HG02588 (cell line): ENCODE measurements around the gene HSD17B11.
"Not testable (repeated sequence)": the region's sequence is repeated elsewhere in the genome, so short reads cannot be mapped to it uniquely, and the experiment has no call there.

Experiments
- ATAC-seq: cut with Tn5 transposase; IDR thresholded peaks from one replicate; pipeline ENCODE4 v1.9.1; 2021; ENCODE audit warnings: mild to moderate bottlenecking, moderate library complexity; ENCODE audit not compliant: unreplicated experiment

The HSD17B11 gene

GRCh38 chr4:87310691-87311335 is 80.2 kb downstream of the HSD17B11 start:
- ATAC-seq = no peak

DNA sequence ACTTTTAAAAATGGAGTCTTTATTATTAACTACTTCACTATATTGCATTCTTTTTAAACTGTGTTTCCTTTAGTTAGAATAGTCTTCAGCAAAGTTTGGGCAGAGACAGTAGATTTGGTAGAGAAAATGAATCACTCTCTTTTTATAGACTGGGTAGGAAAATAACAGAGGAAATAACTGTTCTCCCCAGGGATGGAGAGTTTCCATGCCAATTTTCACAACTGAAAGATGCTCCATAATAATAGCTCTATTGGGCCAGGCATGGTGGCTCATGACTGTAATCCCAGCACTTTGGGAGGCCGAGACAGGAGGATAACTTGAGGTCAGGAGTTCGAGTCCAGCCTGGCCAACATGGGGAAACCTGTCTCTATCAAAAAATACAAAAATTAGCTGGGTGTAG is 81.4 kb downstream of the HSD17B11 start:
- ATAC-seq = no peak

DNA sequence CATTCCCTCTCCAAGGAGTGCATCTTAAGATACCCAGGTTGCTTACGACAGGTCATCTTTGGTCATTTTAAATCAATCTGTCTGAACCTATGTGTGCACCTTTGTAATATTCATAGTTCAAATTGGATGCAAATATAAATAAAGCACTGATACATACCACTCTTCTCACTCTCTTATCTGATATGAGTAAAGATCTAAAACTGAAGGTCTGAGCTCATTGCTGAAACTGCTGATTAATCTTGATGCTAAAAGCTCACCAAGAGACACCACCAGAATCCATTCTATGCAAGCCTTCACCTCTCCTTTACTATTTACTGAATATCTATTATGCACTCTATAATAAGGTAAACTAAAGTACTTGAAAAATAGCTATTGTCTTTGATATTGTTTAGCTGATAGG is 84.9 kb downstream of the HSD17B11 start:
- ATAC-seq = no peak

- ATAC-seq = no peak
These were observed 85.4 kb downstream of the HSD17B11 start for GRCh38 chr4:87305562-87305961.

DNA sequence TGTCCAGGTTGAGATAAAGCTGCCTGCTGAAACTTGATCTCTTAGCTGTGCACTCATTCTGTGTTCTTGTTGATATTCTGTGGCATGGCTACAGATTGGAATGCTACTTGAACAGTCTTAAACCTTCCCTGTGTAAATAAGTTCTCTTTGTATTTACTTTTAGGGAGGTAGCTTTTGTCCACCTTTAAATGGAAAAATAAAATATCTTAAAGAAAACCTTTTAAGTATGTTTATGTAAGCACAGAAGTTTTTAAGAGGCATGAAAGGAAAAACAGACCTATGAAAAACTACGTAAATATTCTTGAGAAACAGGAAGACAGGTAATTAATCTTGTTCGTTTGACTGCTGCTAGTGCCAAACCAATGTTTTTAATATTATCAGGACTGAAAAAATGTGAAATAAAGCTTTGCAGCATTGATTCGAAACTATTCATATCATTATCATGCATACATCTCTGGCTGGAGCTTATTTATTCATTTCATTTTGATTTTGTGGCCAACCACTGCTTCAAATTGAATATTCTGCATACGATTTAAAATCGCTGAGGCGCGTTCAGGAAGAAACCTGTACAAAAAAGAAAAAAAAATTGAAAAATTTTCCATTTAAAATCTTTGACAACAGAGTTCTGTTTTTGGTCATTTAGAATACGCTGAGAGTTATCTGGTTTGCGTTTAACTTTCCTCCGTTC is 86.1 kb downstream of the HSD17B11 start:
- ATAC-seq = no peak

- ATAC-seq = no peak
These were observed 91.1 kb downstream of the HSD17B11 start for GRCh38 chr4:87299898-87300297.

DNA sequence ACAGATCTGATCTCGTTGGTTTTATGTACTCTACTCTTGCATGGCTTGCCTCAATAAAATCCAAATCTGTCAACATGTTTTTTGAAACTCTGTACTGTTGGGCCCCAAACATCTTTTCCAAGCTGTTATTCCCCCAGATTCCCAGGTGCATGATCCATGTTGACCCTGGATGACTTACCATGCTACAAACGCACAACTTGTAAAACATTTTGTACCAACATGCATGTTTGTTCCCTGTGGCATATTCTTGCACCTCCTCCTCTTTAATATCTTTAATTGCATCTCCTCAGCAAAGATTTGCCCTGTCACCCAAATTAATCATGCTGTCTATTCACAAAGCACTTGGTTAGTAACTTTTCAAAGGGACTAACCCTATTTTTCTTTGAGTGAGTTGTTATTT is 92.6 kb downstream of the HSD17B11 start:
- no peak for ATAC-seq

GRCh38 chr4:87294911-87295310 is 96.1 kb downstream of the HSD17B11 start:
- not testable (repeated sequence) for ATAC-seq

- not testable (repeated sequence) for ATAC-seq
These were observed 97.1 kb downstream of the HSD17B11 start for GRCh38 chr4:87293889-87294288.

GRCh38 chr4:87286970-87287369 is 104.0 kb downstream of the HSD17B11 start:
- no peak for ATAC-seq
